GM12878 (cell line): ENCODE data around the gene SDC1.

ENCODE experiments used
- E2F8 ChIP-seq: fragments of 450-650 bp; IDR thresholded peaks from 2 replicates; pipeline ENCODE4 v1.6.1; 2018; ENCODE audit warnings: mild to moderate bottlenecking, low read depth, moderate library complexity; ENCODE audit not compliant: partially characterized antibody
- ETV6 ChIP-seq, 2 experiments: fragments of 450-650 bp in 1 of 2; IDR thresholded peaks in 1 of 2; conservative IDR thresholded peaks in 1 of 2; 2 replicates each; pipeline ENCODE4 v1.6.1; 2014; ENCODE audit warnings: antibody characterized with exemption in 1 of 2, borderline replicate concordance in 1 of 2, low read depth in 1 of 2, mild to moderate bottlenecking in 1 of 2, moderate library complexity in 1 of 2
- RAD21 ChIP-seq: IDR thresholded peaks from 2 replicates; pipeline ENCODE4 v1.6.1; 2011; ENCODE audit warnings: mild to moderate bottlenecking, low read depth, low read length, moderate library complexity; ENCODE audit not compliant: insufficient read depth
- SIN3A ChIP-seq: IDR thresholded peaks from 2 replicates; pipeline ENCODE4 v1.6.1; 2012; ENCODE audit warnings: low read depth, low read length, improper control_type of control experiment
- SP1 ChIP-seq: IDR thresholded peaks from one replicate; pipeline ENCODE4 v1.6.1; 2011; ENCODE audit warnings: low read depth, low read length
- TF ChIP-seq, protein P1 (sequence below), 3 experiments: IDR thresholded peaks in 2 of 3; conservative IDR thresholded peaks in 1 of 3; 2 replicates each; pipeline ENCODE4 v1.5.1; 2011; ENCODE audit warnings: low read depth in 3 of 3, low read length in 3 of 3, mild to moderate bottlenecking in 3 of 3, control low read depth in 2 of 3, moderate library complexity in 2 of 3, inconsistent platforms in 1 of 3, mixed read lengths in 1 of 3; ENCODE audit not compliant: control insufficient read depth in 2 of 3, insufficient read depth in 1 of 3; ENCODE audit errors: extremely low read depth in 1 of 3
- TF ChIP-seq, protein P2 (sequence below): IDR thresholded peaks from 2 replicates; pipeline ENCODE4 v1.6.1; 2012; ENCODE audit warnings: mild to moderate bottlenecking, low read depth, low read length

GRCh38 chr2:20217041-20217970 is 7.6 kb downstream of the SDC1 start:
- TF ChIP-seq, protein P1, sequence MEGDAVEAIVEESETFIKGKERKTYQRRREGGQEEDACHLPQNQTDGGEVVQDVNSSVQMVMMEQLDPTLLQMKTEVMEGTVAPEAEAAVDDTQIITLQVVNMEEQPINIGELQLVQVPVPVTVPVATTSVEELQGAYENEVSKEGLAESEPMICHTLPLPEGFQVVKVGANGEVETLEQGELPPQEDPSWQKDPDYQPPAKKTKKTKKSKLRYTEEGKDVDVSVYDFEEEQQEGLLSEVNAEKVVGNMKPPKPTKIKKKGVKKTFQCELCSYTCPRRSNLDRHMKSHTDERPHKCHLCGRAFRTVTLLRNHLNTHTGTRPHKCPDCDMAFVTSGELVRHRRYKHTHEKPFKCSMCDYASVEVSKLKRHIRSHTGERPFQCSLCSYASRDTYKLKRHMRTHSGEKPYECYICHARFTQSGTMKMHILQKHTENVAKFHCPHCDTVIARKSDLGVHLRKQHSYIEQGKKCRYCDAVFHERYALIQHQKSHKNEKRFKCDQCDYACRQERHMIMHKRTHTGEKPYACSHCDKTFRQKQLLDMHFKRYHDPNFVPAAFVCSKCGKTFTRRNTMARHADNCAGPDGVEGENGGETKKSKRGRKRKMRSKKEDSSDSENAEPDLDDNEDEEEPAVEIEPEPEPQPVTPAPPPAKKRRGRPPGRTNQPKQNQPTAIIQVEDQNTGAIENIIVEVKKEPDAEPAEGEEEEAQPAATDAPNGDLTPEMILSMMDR (IDR thresholded peaks at IDR 0.05 in 2 of 3, conservative IDR thresholded peaks at IDR 0.05 in 1 of 3; ENCODE audit: control insufficient read depth in 2 of 3, extremely low read depth in 1 of 3, insufficient read depth in 1 of 3, low read depth in 3 of 3, low read length in 3 of 3), result no peak
- no peak for TF ChIP-seq E2F8
- TF ChIP-seq ETV6 (conservative IDR thresholded peaks at IDR 0.05 in 1 of 2, IDR thresholded peaks at IDR 0.05 in 1 of 2; ENCODE audit: borderline replicate concordance in 1 of 2, low read depth in 1 of 2), result no peak
- TF ChIP-seq, protein P2, sequence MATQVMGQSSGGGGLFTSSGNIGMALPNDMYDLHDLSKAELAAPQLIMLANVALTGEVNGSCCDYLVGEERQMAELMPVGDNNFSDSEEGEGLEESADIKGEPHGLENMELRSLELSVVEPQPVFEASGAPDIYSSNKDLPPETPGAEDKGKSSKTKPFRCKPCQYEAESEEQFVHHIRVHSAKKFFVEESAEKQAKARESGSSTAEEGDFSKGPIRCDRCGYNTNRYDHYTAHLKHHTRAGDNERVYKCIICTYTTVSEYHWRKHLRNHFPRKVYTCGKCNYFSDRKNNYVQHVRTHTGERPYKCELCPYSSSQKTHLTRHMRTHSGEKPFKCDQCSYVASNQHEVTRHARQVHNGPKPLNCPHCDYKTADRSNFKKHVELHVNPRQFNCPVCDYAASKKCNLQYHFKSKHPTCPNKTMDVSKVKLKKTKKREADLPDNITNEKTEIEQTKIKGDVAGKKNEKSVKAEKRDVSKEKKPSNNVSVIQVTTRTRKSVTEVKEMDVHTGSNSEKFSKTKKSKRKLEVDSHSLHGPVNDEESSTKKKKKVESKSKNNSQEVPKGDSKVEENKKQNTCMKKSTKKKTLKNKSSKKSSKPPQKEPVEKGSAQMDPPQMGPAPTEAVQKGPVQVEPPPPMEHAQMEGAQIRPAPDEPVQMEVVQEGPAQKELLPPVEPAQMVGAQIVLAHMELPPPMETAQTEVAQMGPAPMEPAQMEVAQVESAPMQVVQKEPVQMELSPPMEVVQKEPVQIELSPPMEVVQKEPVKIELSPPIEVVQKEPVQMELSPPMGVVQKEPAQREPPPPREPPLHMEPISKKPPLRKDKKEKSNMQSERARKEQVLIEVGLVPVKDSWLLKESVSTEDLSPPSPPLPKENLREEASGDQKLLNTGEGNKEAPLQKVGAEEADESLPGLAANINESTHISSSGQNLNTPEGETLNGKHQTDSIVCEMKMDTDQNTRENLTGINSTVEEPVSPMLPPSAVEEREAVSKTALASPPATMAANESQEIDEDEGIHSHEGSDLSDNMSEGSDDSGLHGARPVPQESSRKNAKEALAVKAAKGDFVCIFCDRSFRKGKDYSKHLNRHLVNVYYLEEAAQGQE, result no peak
- no peak for TF ChIP-seq SIN3A
- TF ChIP-seq SP1, result no peak
- TF ChIP-seq RAD21, result no peak
